GM21423 (cell line): Measurements from ENCODE around the gene TRIP10.
"Not testable (repeated sequence)": the region's sequence is repeated elsewhere in the genome, so short reads cannot be mapped to it uniquely, and the experiment has no call there.

Experiments
- ATAC-seq: cut with Tn5 transposase; IDR thresholded peaks from one replicate; pipeline ENCODE4 v1.9.1; 2021; ENCODE audit warnings: mild to moderate bottlenecking, moderate library complexity; ENCODE audit not compliant: unreplicated experiment

Gene TRIP10

GRCh38 chr19:6739390-6739882, at the start of gene TRIP10:
Gene TRIP10 (plus strand): TSS chr19:6739680. CDS start chr19:6739762, 82 bp downstream.
- no peak for ATAC-seq

- no peak for ATAC-seq
Observed at GRCh38 chr19:6690160-6690885, 49.2 kb upstream of the TRIP10 start.

- ATAC-seq = no peak
Observed at GRCh38 chr19:6691342-6691741, 48.1 kb upstream of the TRIP10 start.

GRCh38 chr19:6692027-6692426, 47.5 kb upstream of the TRIP10 start:
- ATAC-seq = no peak

- ATAC-seq = no peak
Observed at GRCh38 chr19:6693056-6693471, 46.4 kb upstream of the TRIP10 start.

- ATAC-seq = no peak
Observed at GRCh38 chr19:6693681-6694080, 45.8 kb upstream of the TRIP10 start.

- ATAC-seq = no peak
Observed at GRCh38 chr19:6694147-6694815, 45.2 kb upstream of the TRIP10 start.

- no peak for ATAC-seq
Observed at GRCh38 chr19:6696239-6696820, 43.1 kb upstream of the TRIP10 start.

- ATAC-seq = no peak
Observed at GRCh38 chr19:6697291-6697690, 42.2 kb upstream of the TRIP10 start.

- ATAC-seq = no peak
Observed at GRCh38 chr19:6699935-6700334, 39.5 kb upstream of the TRIP10 start.

- no peak for ATAC-seq
Observed at GRCh38 chr19:6700586-6701316, 38.7 kb upstream of the TRIP10 start.

- ATAC-seq = no peak
Observed at GRCh38 chr19:6705931-6706632, 33.4 kb upstream of the TRIP10 start.

- ATAC-seq = no peak
Observed at GRCh38 chr19:6706633-6706958, 32.9 kb upstream of the TRIP10 start.

- ATAC-seq = no peak
Observed at GRCh38 chr19:6707011-6707657, 32.3 kb upstream of the TRIP10 start.

GRCh38 chr19:6707658-6708018, 31.8 kb upstream of the TRIP10 start:
- ATAC-seq = no peak

- no peak for ATAC-seq
Observed at GRCh38 chr19:6708346-6708745, 31.1 kb upstream of the TRIP10 start.

- not testable (repeated sequence) for ATAC-seq
Observed at GRCh38 chr19:6708913-6709312, 30.6 kb upstream of the TRIP10 start.

- ATAC-seq = no peak
Observed at GRCh38 chr19:6709549-6709948, 29.9 kb upstream of the TRIP10 start.

- no peak for ATAC-seq
Observed at GRCh38 chr19:6710273-6711077, 29.0 kb upstream of the TRIP10 start.

- no peak for ATAC-seq
Observed at GRCh38 chr19:6711078-6711361, 28.5 kb upstream of the TRIP10 start.
